ENCODE measurements around the gene MSH3. TPM values are rescaled to one million over a fixed set of nuclear protein-coding genes. Genes with fewer than 3 reads are reported as not detected.

Gene MSH3
- total and polyA plus RNA-seq, 2 of the 8 experiments (the other 6 are each of a cell fraction or from before 2014, with no cell fraction given) = 3.6 to 22.6 TPM

GRCh38 chr5:80781356-80781755 lies 126.9 kb downstream of the MSH3 start:
- no peak overlapping the region for H3K27ac ChIP-seq (ENCODE audit: low read depth, low read length)
- no peaks in the 10 kb centered on the region for H4K20me1 ChIP-seq (replicated peaks in 1 of 2; ENCODE audit: control insufficient read depth in 1 of 2, insufficient read depth in 2 of 2, low read length in 2 of 2)
- FAIRE-seq (no peak), DNase-seq (ENCODE audit: low read depth in 1 of 2, low spot score in 2 of 2) (no peak)
- no peaks in the 10 kb centered on the region for H3K23me2 ChIP-seq (ENCODE audit: low read depth, low read length)
- WGBS, 2 experiments (ENCODE audit: extremely low coverage in 1 of 2, insufficient coverage in 1 of 2, insufficient read length in 1 of 2, insufficient replicate concordance in 2 of 2, low coverage in 1 of 2, low lambda C conversion rate in 2 of 2, missing lambda C conversion rate in 1 of 2) = no CpG with 5 or more reads among the region's 1 CpG
- ChIA-PET CTCF (ENCODE audit: partially characterized antibody) (interaction anchor here (1.3 to 1.4 kb wide), 2 partner anchors 10 to 411 kb away, joined by 3 read pairs; no protein-coding TSS in a partner anchor), POLR2A (ENCODE audit: partially characterized antibody) (no interaction called here)
- H3K79me2 ChIP-seq (ENCODE audit: control insufficient read depth in 1 of 2, insufficient read depth in 2 of 2, low read length in 2 of 2) = no peaks in the 10 kb centered on the region
- H3K9ac ChIP-seq (replicated peaks in 1 of 4; ENCODE audit: extremely low read depth in 1 of 4, low read depth in 3 of 4, low read length in 3 of 4) = no peak overlapping the region
- H2AK5ac ChIP-seq (ENCODE audit: low read depth, low read length) = no peak overlapping the region
- no peak overlapping the region for H3K23ac ChIP-seq (ENCODE audit: insufficient read length)
- no peak overlapping the region for H2AFZ ChIP-seq (ENCODE audit: low read length)
- no peaks in the 10 kb centered on the region for H3K79me1 ChIP-seq (ENCODE audit: low read depth, low read length)
- H2BK20ac ChIP-seq (ENCODE audit: low read length) = no peak overlapping the region
- no peaks in the 10 kb centered on the region for H3K4me1 ChIP-seq (replicated peaks in 1 of 4; ENCODE audit: control insufficient read depth in 3 of 4, insufficient read depth in 4 of 4, low read length in 3 of 4)
- H3K36me3 ChIP-seq (ENCODE audit: control insufficient read depth in 2 of 4, insufficient read depth in 4 of 4, low read length in 3 of 4) = no peaks in the 10 kb centered on the region; a peak in 2 of 8 replicates
- no peak overlapping the region for H3K4me2 ChIP-seq (ENCODE audit: insufficient read depth in 1 of 2, low read depth in 2 of 2, low read length in 2 of 2)
- no peak overlapping the region for H2BK15ac ChIP-seq (ENCODE audit: low read length)
- H2BK12ac ChIP-seq (ENCODE audit: low read depth, low read length) = no peak overlapping the region
- no peak overlapping the region for H2BK120ac ChIP-seq (replicated peaks; ENCODE audit: low read depth, low read length)
- H3K27me3 ChIP-seq (replicated peaks in 1 of 4; ENCODE audit: control insufficient read depth in 3 of 4, extremely low read depth in 1 of 4, insufficient read depth in 3 of 4, low read length in 3 of 4) = no peaks in the 10 kb centered on the region
- no peak overlapping the region for H4K5ac ChIP-seq (ENCODE audit: insufficient read length, low read depth, low read length)
- H3K4ac ChIP-seq (replicated peaks; ENCODE audit: insufficient read length, low read depth, low read length) = no peak overlapping the region
- no peak overlapping the region for H3K4me3 ChIP-seq (ENCODE audit: extremely low read depth in 1 of 4, insufficient read depth in 2 of 4, low read depth in 3 of 4, low read length in 4 of 4)
- no peak overlapping the region for H2BK5ac ChIP-seq (ENCODE audit: low read depth, low read length)
- no peak overlapping the region for H4K8ac ChIP-seq (ENCODE audit: extremely low read depth, insufficient read depth, low read length)
- H3K14ac ChIP-seq (ENCODE audit: insufficient read length) = no peak overlapping the region
- H3K9me3 ChIP-seq (ENCODE audit: insufficient read depth in 2 of 2, low read depth in 1 of 2, low read length in 1 of 2) = no peaks in the 10 kb centered on the region
- H3K56ac ChIP-seq (replicated peaks; ENCODE audit: insufficient read length, low read depth, low read length) = no peak overlapping the region
- H3K18ac ChIP-seq (ENCODE audit: extremely low read depth, low read length) = no peak overlapping the region
- no peak overlapping the region for H4K91ac ChIP-seq (replicated peaks; ENCODE audit: insufficient read length, low read length)
- TF ChIP-seq RNF2 (IDR thresholded peaks at IDR 0.05; ENCODE audit: borderline replicate concordance, low read depth, low read length, missing control alignments, poor library complexity, severe bottlenecking) = no peak
- TF ChIP-seq NRF1 (IDR thresholded peaks at IDR 0.05; ENCODE audit: low read depth, low read length) = no peak
- no peak for TF ChIP-seq RXRA (IDR thresholded peaks at IDR 0.05; ENCODE audit: insufficient read depth, low read depth, low read length)
- no peak for TF ChIP-seq SP2 (IDR thresholded peaks at IDR 0.05; ENCODE audit: low read length)
- TF ChIP-seq FOSL1 (IDR thresholded peaks at IDR 0.05; ENCODE audit: insufficient read depth, low read depth, low read length) = no peak
- TF ChIP-seq RBBP5 (IDR thresholded peaks at IDR 0.05; ENCODE audit: borderline replicate concordance, low read depth, low read length) = no peak
- no peak for TF ChIP-seq SIN3A (conservative IDR thresholded peaks at IDR 0.05 in 1 of 2, IDR thresholded peaks at IDR 0.05 in 1 of 2; ENCODE audit: low read depth in 1 of 2, low read length in 2 of 2)
- no peak for TF ChIP-seq GTF2F1 (IDR thresholded peaks at IDR 0.05; ENCODE audit: borderline replicate concordance, low read depth, low read length)
- TF ChIP-seq CBX5 (IDR thresholded peaks at IDR 0.05; ENCODE audit: low read depth, low read length) = no peak
- TF ChIP-seq JUN (IDR thresholded peaks at IDR 0.05; ENCODE audit: low read depth, low read length) = no peak
- TF ChIP-seq PHF8 (conservative IDR thresholded peaks at IDR 0.05; ENCODE audit: low read depth, low read length) = no peak
- no peak for TF ChIP-seq ASH2L (IDR thresholded peaks at IDR 0.05; ENCODE audit: low read length)
- TF ChIP-seq CBX8 (IDR thresholded peaks at IDR 0.05; ENCODE audit: borderline replicate concordance, low read depth, low read length) = no peak
- TF ChIP-seq JUND (IDR thresholded peaks at IDR 0.05; ENCODE audit: low read length) = no peak

Data from H1 (cell line).